ENCODE data around the gene RPA1. TPM values are rescaled to one million over a fixed set of nuclear protein-coding genes. Genes with fewer than 3 reads are reported as not detected.

RPA1 gene
- total and polyA plus RNA-seq, 2 of the 4 experiments (the other 2 are of a cell fraction), result 38.4 to 48.2 TPM

DNA sequence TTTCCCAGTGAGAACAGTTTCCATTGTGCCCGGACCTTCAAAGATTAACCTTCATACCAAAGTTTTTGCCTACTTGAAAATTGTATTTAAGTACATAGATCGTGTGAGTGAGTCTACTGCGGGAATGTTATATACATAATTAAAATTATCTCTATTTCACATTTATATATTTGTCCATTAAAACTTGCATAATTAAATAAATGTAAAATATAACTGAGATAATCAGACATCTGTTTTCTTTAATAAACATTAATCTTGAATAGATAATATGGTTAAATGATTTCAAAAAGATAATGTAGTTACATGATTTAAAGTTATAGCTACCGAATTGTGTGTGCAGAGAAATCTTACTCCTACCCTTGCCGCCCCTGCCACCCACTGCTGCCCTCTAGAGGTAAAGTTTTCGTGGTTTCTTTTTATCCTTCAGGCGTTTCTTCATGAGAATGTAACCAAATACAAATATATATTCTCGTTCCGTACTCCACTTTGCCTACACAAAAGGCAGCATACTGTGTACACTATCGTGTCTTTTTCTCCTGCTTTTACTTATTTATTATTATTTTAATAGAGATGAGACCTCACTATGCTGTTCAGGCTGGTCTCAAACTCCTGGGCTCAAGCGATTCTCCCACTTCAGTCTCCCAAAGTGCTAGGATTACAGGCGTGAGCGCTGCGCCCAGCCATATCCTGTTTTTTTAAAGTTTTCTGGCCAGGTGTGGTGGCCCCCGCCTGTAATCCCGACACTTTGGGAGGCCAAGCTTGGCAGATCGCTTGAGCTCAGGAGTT is 35.6 kb downstream of the RPA1 start:
- H3K18ac ChIP-seq (ENCODE audit: low read depth, low read length), result no peak overlapping the region
- H2AK5ac ChIP-seq (ENCODE audit: low read depth, low read length), result no peak overlapping the region
- H3K27ac ChIP-seq (ENCODE audit: insufficient read depth, low read length), result no peak overlapping the region
- no peak overlapping the region for H2AK9ac ChIP-seq (replicated peaks; ENCODE audit: low read depth, low read length, poor library complexity)
- no peaks in the 10 kb centered on the region for H3K4me1 ChIP-seq (ENCODE audit: control insufficient read depth, insufficient read depth, low read length)
- no peak overlapping the region for H2AFZ ChIP-seq (replicated peaks; ENCODE audit: low read length, poor library complexity)
- H4K91ac ChIP-seq (ENCODE audit: insufficient read depth, low read depth, low read length), result no peak overlapping the region
- CTCF ChIA-PET, result interaction anchor here (0.6 to 1.4 kb wide), 4 partner anchors 12 to 167 kb away, joined by 3 to 6 read pairs (median 4); no protein-coding TSS in a partner anchor
- H3K9me3 ChIP-seq (ENCODE audit: control insufficient read depth, insufficient read depth, low read length), result no peaks in the 10 kb centered on the region
- BruUV-seq (replicated peaks), result no TSS peak
- no peak overlapping the region for H2BK120ac ChIP-seq (ENCODE audit: low read depth, low read length)
- H2BK5ac ChIP-seq (ENCODE audit: low read depth, low read length, poor library complexity, severe bottlenecking), result no peak overlapping the region
- H2BK15ac ChIP-seq (ENCODE audit: low read depth, low read length), result no peak overlapping the region
- TF ChIP-seq RAD21 (IDR thresholded peaks at IDR 0.05; ENCODE audit: low read length) (peak; percentile 57), FOS (IDR thresholded peaks at IDR 0.05; ENCODE audit: low read depth, low read length) (no peak), BHLHE40 (IDR thresholded peaks at IDR 0.05; ENCODE audit: low read depth, low read length) (no peak), SMC3 (IDR thresholded peaks at IDR 0.05; ENCODE audit: low read depth, low read length) (peak; percentile 44), CTCF (conservative IDR thresholded peaks at IDR 0.05; ENCODE audit: low read depth, low read length) (peak; percentile 57)
- H3K4me3 ChIP-seq (ENCODE audit: insufficient read depth, low read depth, low read length), result no peak overlapping the region
- intact Hi-C loops (cut with micrococcal nuclease), result no loop called here
- H3K9me1 ChIP-seq (ENCODE audit: insufficient read depth, low read length), result no peaks in the 10 kb centered on the region
- no peak overlapping the region for H4K5ac ChIP-seq (ENCODE audit: low read depth, low read length)
- peaks cover 10% of the 10 kb centered on the region for H3K36me3 ChIP-seq (ENCODE audit: control insufficient read depth, insufficient read depth, low read length)
- 100% methylated on average over 3 of the region's 17 CpGs; no CpG with 5 or more reads in 1 of the 2 experiments for WGBS, 2 experiments (ENCODE audit: extremely low coverage in 2 of 2, insufficient read length in 1 of 2)
- POLR2A ChIA-PET (ENCODE audit: unreplicated experiment), result interaction anchor here (0.6 kb wide), 1 partner anchor 149 kb away, joined by 3 read pairs; no protein-coding TSS in a partner anchor
- no peak overlapping the region for H3K4ac ChIP-seq (ENCODE audit: low read depth, low read length)
- peaks cover 0 to 11% of the 10 kb centered on the region in 2 experiments; a peak in 3 of 4 replicates for H3K79me1 ChIP-seq (ENCODE audit: low read depth in 1 of 2, low read length in 2 of 2)
- H3K4me2 ChIP-seq (ENCODE audit: low read depth, low read length), result no peak overlapping the region
- H3K23ac ChIP-seq (ENCODE audit: low read depth, low read length), result no peak overlapping the region
- no peaks in the 10 kb centered on the region for H4K20me1 ChIP-seq (ENCODE audit: insufficient read depth, low read length)
- DNase-seq, result peak; percentile 12
- in situ Hi-C loops (cut with MboI; ENCODE audit: low sequenced_read_pairs), result no loop called here
- ATAC-seq (ENCODE audit: low read depth), result peak; percentile 57; the same call in 1 of the 2 replicates
- H2BK20ac ChIP-seq (ENCODE audit: low read depth, low read length), result no peak overlapping the region
- H3K9ac ChIP-seq (ENCODE audit: low read depth, low read length), result no peak overlapping the region
- H3K56ac ChIP-seq (ENCODE audit: extremely low read depth, insufficient read depth, low read length), result no peak overlapping the region
- dilution Hi-C loops (cut with HindIII; ENCODE audit: low sequenced_read_pairs, unreplicated experiment), result no loop called here
- H4K8ac ChIP-seq (ENCODE audit: low read depth in 2 of 2, low read length in 2 of 2), result no peak overlapping the region
- H3K14ac ChIP-seq (replicated peaks; ENCODE audit: low read depth, low read length), result no peak overlapping the region
- no peaks in the 10 kb centered on the region for H3K27me3 ChIP-seq (ENCODE audit: control insufficient read depth, insufficient read depth, low read length)

Measured in IMR-90 (cell line).